NCI-H2196 (cell line): ENCODE data around the gene GSC.
"Not testable (repeated sequence)": the region's sequence is repeated elsewhere in the genome, so short reads cannot be mapped to it uniquely, and the experiment has no call there.

Experiments
- DNase-seq: peaks from one replicate; lab custom pipeline; 2025; ENCODE audit not compliant: unreplicated experiment; lab: John Stamatoyannopoulos, UW

The GSC gene

GRCh38 chr14:94769391-94770250 lies at the start of gene GSC:
GSC (minus strand) TSS chr14:94770113; CDS start chr14:94770015, 98 bp downstream.
- peak; percentile 34 for DNase-seq

- DNase-seq, result no peak
Measured at GRCh38 chr14:94819531-94819930, 49.6 kb upstream of the GSC start.

- no peak for DNase-seq
Measured at GRCh38 chr14:94816113-94816512, 46.2 kb upstream of the GSC start.

- no peak for DNase-seq
Measured at GRCh38 chr14:94805680-94806288, 35.9 kb upstream of the GSC start.

- DNase-seq, result no peak
Measured at GRCh38 chr14:94801225-94801624, 31.3 kb upstream of the GSC start.

GRCh38 chr14:94800764-94801163 lies 30.9 kb upstream of the GSC start:
- DNase-seq, result not testable (repeated sequence)

- DNase-seq, result no peak
Measured at GRCh38 chr14:94797887-94798286, 28.0 kb upstream of the GSC start.

- no peak for DNase-seq
Measured at GRCh38 chr14:94796278-94796677, 26.4 kb upstream of the GSC start.

GRCh38 chr14:94795372-94795771 lies 25.5 kb upstream of the GSC start:
- DNase-seq, result no peak

GRCh38 chr14:94793901-94794300 lies 24.0 kb upstream of the GSC start:
- DNase-seq, result no peak

- DNase-seq, result no peak
Measured at GRCh38 chr14:94787655-94788054, 17.7 kb upstream of the GSC start.

GRCh38 chr14:94787092-94787491 lies 17.2 kb upstream of the GSC start:
- DNase-seq, result no peak

GRCh38 chr14:94780536-94781399 lies 10.9 kb upstream of the GSC start:
- DNase-seq, result no peak

- no peak for DNase-seq
Measured at GRCh38 chr14:94779713-94780112, 9.8 kb upstream of the GSC start.

GRCh38 chr14:94775871-94776210 lies 5.9 kb upstream of the GSC start:
- DNase-seq, result no peak

- DNase-seq, result no peak
Measured at GRCh38 chr14:94775091-94775870, 5.4 kb upstream of the GSC start.

- no peak for DNase-seq
Measured at GRCh38 chr14:94774344-94775090, 4.6 kb upstream of the GSC start.

GRCh38 chr14:94773655-94774343 lies 3.9 kb upstream of the GSC start:
- no peak for DNase-seq

GRCh38 chr14:94773061-94773648 lies 3.2 kb upstream of the GSC start:
- DNase-seq, result no peak
